ENCODE results near the gene BAK1.

- TF ChIP-seq, protein P1, sequence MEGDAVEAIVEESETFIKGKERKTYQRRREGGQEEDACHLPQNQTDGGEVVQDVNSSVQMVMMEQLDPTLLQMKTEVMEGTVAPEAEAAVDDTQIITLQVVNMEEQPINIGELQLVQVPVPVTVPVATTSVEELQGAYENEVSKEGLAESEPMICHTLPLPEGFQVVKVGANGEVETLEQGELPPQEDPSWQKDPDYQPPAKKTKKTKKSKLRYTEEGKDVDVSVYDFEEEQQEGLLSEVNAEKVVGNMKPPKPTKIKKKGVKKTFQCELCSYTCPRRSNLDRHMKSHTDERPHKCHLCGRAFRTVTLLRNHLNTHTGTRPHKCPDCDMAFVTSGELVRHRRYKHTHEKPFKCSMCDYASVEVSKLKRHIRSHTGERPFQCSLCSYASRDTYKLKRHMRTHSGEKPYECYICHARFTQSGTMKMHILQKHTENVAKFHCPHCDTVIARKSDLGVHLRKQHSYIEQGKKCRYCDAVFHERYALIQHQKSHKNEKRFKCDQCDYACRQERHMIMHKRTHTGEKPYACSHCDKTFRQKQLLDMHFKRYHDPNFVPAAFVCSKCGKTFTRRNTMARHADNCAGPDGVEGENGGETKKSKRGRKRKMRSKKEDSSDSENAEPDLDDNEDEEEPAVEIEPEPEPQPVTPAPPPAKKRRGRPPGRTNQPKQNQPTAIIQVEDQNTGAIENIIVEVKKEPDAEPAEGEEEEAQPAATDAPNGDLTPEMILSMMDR (IDR thresholded peaks at IDR 0.05; ENCODE audit: low read length), result no peak
- TF ChIP-seq EZH2 (IDR thresholded peaks at IDR 0.05; ENCODE audit: borderline replicate concordance, low read length), result no peak
Observed at GRCh38 chr6:33592595-33593413, 12.7 kb upstream of the BAK1 start.

Data from OCI-LY1 (cell line).